GM19467 (cell line): Measurements from ENCODE around the gene HSF4.

ENCODE experiments used
- ATAC-seq: cut with Tn5 transposase; IDR thresholded peaks from one replicate; pipeline ENCODE4 v1.9.1; 2021; ENCODE audit warnings: mild to moderate bottlenecking, moderate library complexity; ENCODE audit not compliant: unreplicated experiment

The HSF4 gene

DNA sequence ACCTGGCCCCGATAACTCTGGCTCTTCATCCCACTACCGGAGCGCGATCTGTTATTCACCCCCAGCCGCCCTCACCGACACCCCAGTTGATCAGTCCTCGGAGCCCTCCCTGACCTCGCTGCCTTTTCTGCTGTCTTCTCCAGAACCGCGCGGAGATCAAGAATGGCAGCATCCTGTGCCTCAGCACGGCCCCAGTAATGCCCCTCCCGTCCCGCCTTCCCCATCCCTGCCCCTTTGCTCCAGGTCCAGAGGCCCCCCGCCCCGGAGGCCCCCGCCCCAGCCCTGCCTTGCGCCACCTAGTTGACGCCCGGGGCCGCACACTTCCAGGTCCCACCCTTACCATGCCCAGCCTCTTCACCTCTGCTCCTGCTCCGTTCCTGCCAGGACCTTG, 35.3 kb downstream of the HSF4 start:
- no peak for ATAC-seq

GRCh38 chr16:67200491-67200890, 35.9 kb downstream of the HSF4 start:
- no peak for ATAC-seq

DNA sequence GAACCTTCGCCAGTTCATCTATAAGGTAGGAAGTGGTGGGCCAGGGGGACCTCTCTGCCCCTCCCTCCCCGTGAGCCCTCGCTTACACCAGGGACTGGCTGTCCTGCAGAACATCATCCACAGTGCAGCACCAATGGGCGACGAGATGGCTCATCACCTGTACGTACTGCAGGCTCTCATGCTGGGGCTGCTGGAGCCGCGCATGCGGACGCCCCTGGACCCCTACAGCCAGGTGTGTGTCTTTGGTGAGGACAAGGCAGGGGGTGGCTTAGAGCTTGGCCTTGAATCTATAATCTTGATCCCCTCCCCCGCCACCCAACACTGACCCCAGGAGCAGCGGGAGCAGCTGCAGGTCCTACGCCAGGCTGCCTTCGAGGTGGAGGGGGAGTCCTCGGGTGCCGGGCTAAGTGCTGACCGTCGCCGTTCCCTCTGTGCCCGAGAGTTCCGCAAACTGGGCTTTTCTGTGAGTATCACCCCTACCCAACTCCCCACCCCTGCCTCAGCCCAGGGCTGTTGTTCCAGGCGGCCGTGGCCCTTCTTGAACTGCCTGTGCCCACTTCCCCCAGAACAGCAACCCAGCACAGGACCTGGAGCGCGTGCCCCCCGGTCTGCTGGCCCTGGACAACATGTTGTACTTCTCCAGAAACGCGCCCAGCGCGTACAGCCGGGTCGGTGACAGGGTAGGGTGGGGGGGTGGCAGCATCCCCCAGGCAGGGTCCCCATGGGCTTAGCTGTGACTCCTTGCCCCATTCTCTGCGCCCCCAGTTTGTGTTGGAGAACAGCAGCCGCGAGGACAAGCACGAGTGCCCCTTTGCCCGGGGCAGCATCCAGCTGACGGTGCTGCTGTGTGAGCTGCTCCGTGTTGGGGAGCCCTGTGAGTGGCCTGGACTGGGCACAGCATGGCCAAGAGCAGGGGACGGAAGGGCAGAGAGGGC, 37.1 kb downstream of the HSF4 start:
- ATAC-seq = no peak

GRCh38 chr16:67202426-67202825, 37.9 kb downstream of the HSF4 start:
- ATAC-seq = no peak

DNA sequence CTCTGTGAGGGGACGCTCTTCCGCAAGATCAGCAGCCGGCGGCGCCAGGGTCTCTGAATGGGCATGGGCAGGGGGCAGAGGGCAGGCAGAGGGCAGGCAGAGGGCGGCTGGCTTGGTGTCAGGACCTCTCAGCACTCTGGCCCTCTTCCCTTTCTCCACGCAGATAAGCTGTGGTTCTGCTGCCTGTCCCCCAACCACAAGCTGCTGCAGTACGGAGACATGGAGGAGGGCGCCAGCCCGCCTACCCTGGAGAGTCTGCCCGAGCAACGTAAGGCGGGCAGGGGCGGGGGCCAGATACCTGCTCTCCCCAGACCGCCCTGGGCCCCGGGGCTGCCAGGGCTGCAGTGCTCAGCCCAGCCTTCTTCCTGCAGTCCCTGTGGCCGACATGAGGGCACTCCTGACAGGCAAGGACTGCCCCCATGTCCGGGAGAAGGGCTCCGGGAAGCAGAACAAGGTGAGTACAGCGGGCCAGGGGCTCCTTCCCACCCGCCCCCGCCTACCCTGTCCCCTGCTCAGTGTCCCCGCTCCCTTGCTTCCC, 38.5 kb downstream of the HSF4 start:
- ATAC-seq = no peak

- ATAC-seq = no peak
Measured at GRCh38 chr16:67204076-67204475, 39.5 kb downstream of the HSF4 start.

- no peak for ATAC-seq
Measured at GRCh38 chr16:67206129-67206837, 41.7 kb downstream of the HSF4 start.

DNA sequence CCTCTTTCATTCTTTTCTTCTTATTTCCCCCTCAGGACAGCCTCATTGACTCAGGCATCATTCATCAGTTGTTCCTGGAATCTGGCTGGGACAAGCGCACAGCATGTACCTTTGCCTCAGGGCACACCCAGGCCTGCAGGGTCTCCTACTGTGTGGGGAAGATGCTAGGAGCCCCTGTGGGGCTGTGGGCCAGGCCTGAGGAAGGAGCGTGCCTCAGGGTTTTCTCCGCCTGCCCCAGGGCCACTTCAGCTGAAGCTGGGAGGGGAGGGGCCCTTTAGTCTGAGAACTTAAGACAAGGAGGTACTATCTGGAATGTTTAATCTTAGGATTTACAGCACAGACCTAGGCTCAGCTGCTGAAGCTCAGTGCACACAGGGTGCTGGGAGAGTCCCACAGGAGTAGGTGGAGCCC, 42.3 kb downstream of the HSF4 start:
- no peak for ATAC-seq

GRCh38 chr16:67207249-67208091, 42.9 kb downstream of the HSF4 start:
- ATAC-seq = no peak

DNA sequence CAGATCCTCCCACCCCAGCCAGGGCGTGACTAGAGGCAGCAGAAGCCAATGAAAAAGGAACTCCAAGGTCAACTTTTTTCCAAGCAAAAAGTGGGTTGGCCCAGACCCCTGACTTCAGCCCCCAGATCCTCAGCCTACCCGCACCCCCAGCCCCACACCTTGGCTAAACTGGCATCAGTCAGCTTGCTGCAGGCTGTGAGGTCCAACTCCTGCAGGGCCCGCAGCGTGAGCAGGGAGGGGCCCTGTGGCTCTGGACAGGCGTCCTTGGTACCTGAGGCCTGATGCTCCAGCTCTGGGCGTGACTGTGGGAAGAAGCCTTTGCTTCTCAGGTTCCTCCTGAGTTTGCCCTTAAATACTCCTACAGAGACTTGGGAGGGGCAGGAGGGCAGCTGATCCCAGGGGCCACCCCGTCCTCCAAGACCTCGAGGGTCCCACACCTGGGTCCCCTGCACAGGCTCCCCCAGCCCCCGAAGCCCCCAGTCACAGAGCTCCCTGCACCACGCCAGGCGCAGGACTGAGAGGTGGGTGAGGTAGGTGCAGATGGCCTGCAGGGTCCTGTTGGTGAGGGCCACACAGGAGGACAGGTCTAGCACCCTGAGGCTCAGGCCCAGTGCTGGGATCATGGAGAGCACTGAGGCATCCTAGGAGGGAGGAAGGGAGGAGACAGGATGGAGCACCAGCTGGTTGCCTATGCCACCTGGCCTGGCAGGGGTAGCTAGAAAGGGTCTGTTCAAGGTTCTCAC, 43.8 kb downstream of the HSF4 start:
- ATAC-seq = no peak

DNA sequence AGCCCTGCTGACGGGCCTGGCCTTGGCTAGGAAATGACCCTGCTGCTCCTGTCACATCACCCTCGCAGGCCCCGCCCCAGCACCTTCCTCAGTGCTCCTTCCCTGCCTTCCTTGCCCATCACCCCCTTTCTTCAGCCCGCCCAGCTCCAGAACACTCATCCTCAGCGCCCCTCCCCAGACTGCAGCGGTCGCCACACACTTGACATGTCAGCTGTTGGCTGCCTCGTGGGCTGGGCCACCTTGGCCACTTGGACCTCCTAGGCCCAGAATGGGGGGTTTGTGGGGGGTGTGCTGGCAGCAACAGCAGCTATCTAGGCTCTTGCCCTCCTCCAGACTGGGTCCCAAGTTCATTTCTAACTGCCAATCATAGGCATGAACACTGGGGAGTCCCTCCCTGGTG, 45.0 kb downstream of the HSF4 start:
- ATAC-seq = no peak

- no peak for ATAC-seq
Measured at GRCh38 chr16:67210069-67210937, 45.8 kb downstream of the HSF4 start.

- no peak for ATAC-seq
Measured at GRCh38 chr16:67211674-67212073, 47.1 kb downstream of the HSF4 start.

- no peak for ATAC-seq
Measured at GRCh38 chr16:67212766-67213165, 48.2 kb downstream of the HSF4 start.

DNA sequence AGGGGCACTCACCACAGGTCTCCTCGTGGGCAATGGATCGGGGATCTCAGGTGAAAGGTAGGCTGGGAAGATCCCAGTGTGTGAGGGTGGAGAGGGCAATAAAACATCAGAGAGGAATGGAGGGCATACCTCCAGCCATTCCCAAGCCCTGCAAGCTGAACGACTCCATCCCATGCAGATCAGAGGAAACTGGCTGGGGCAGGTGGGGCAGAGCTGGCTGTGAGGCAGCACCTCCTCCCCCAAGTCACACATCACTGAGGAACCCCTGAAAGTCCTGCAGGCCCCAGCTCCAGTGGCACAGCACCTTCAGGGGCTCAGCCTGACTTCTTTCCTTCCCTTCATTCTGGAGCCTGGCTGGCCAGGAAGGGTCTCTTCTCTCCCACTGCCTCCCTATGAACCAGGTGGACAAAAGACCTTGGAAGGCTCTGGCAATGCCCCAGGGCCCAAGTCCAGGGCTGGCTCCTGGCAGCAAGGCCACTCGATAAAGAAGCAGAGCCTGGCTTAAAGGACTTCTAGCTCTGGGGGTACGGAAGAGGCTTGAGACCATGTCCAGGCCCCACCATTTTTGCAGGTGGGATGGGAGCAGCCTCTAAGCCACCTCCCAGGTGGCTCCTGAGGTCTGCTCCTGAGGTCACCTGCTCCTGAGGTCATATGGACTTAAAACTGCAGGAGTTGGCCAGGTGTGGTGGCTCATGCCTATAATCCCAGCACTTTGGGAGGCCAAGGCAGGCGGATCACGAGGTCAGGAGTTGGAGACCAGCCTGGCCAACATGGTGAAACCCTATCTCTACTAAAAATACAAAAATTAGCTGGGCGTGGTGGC, 48.9 kb downstream of the HSF4 start:
- ATAC-seq = no peak

GRCh38 chr16:67215706-67216105, 51.2 kb downstream of the HSF4 start:
- no peak for ATAC-seq

- no peak for ATAC-seq
Measured at GRCh38 chr16:67216612-67217490, 52.3 kb downstream of the HSF4 start.
